Pancreas (tissue), 10 donors: ENCODE measurements around the gene CLIP2. TPM values are rescaled to one million over a fixed set of nuclear protein-coding genes. Genes with fewer than 3 reads are reported as not detected.
"Not testable (repeated sequence)": the region's sequence is repeated elsewhere in the genome, so short reads cannot be mapped to it uniquely, and the experiment has no call there.

Experiments used
- ATAC-seq, 4 donors: fragments of 200-7000 bp; cut with Tn5 transposase; one replicate each; pipeline versions ENCODE4 v1.8.0 to v1.9.1; 2020; ENCODE audit warnings: mild to moderate bottlenecking in 4 of 4, moderate library complexity in 4 of 4
- DNase-seq, 6 donors: peaks; one replicate each; pipeline ENCODE4 v3.0.0-alpha.2; 2020
- FAIRE-seq: peaks from 2 replicates; lab custom pipeline; 2012; peaks lifted over from hg19 to GRCh38; lab: Jason Lieb, UNC
- H3K27ac ChIP-seq, 4 donors: fragments of 200-600 bp; sonication (generic); 1 replicate in 3 of 4; 2 replicates in 1 of 4; pipeline versions ENCODE4 v1.5.0 to v1.8.0; 2020
- H3K27me3 ChIP-seq, 4 donors: fragments of 200-600 bp; one replicate each; pipeline ENCODE4 v1.8.0; 2021
- H3K36me3 ChIP-seq, 3 donors: fragments of 200-600 bp; sonication (generic) in 1 of 3; one replicate each; pipeline versions ENCODE4 v1.5.0 to v1.8.0; 2020 to 2021
- H3K4me1 ChIP-seq, 3 donors: fragments of 200-600 bp; one replicate each; pipeline ENCODE4 v1.8.0; 2021
- H3K4me3 ChIP-seq, 4 donors: fragments of 200-600 bp; sonication (generic) in 2 of 4; one replicate each; pipeline versions ENCODE4 v1.5.0 to v1.8.0; 2020 to 2021
- H3K9me3 ChIP-seq, 4 donors: fragments of 200-600 bp; one replicate each; pipeline ENCODE4 v1.8.0; 2021
- WGBS, 2 donors: extraction: QIAGEN DNeasy Blood & Tissue Kit; methylation state at CpG; one replicate each; pipeline ENCODE4 v1.1.7; 2013; 5-methylcytosine and 5-hydroxymethylcytosine counted together
- intact Hi-C, 3 donors: fragments of 100-400 bp; cut with DNase I; formaldehyde crosslinking; loops; one replicate each; pipeline versions ENCODE4 v1.11.1 to v1.14.2; 2022
- polyA plus RNA-seq, 2 donors: library from polyadenylated mRNA; stranded (reverse); fragments of 200-250 nt; gene quantifications; one replicate each; pipeline ENCODE4 v1.2.3, GENCODE V29; 2013
- total RNA-seq, 6 donors: library from RNA; stranded (reverse); fragmentation: NEBNext Ultra II Directional in 4 of 6; extraction: Animal tissue kit (Norgen Biotek cat#: 25700) in 4 of 6; gene quantifications; one replicate each; pipeline versions ENCODE4 v1.2.1 to v1.2.4, GENCODE V29; 2021 to 2023
- TF ChIP-seq, protein P1 (sequence below), 4 donors: fragments of 200-600 bp; sonication (generic) in 3 of 4; IDR thresholded peaks; one replicate each; pipeline versions ENCODE4 v1.5.0 to v1.8.0; 2021; ENCODE audit warnings: antibody characterized with exemption in 4 of 4
- donor health status: healthy with polysubstance abuse.
- donor health status: DM: no; HTN: no; CAD: no; lungs with moderate emphysema.
- donor health status: DM: no; HTN: no; CAD: no.
- donor health status: control.
- donor health status: control.
- donor health status: Bipolar disorder and iron deficiency.
- donor health status: DM: yes; HTN: yes; CAD: no.
- donor health status: DM: no; HTN: no; CAD: no.
- donor health status: DM: no; HTN: no; CAD: no.
- donor health status: DM: yes; HTN: yes; CAD: no.

Gene CLIP2
- total and polyA plus RNA-seq, 8 donors = 8.5 to 30.6 (median 20.8) TPM

GRCh38 chr7:74401137-74401859, 112.1 kb downstream of the CLIP2 start:
- FAIRE-seq = no peak
- Histone ChIP-seq H3K4me3 (no peak overlapping the region), H3K36me3 (peaks cover 0 to 16% (median 0%) of the 10 kb centered on the region in 3 donors), H3K27me3 (no peaks in the 10 kb centered on the region), H3K9me3 (no peaks in the 10 kb centered on the region), H3K4me1 (no peaks in the 10 kb centered on the region), H3K27ac (no peak overlapping the region)
- WGBS, 2 donors = 34 to 35% methylated on average over 14 of the region's 14 CpGs
- TF ChIP-seq, protein P1, sequence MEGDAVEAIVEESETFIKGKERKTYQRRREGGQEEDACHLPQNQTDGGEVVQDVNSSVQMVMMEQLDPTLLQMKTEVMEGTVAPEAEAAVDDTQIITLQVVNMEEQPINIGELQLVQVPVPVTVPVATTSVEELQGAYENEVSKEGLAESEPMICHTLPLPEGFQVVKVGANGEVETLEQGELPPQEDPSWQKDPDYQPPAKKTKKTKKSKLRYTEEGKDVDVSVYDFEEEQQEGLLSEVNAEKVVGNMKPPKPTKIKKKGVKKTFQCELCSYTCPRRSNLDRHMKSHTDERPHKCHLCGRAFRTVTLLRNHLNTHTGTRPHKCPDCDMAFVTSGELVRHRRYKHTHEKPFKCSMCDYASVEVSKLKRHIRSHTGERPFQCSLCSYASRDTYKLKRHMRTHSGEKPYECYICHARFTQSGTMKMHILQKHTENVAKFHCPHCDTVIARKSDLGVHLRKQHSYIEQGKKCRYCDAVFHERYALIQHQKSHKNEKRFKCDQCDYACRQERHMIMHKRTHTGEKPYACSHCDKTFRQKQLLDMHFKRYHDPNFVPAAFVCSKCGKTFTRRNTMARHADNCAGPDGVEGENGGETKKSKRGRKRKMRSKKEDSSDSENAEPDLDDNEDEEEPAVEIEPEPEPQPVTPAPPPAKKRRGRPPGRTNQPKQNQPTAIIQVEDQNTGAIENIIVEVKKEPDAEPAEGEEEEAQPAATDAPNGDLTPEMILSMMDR (IDR thresholded peaks at IDR 0.05) = peak; percentile 94 to 96 (median 96)
- peak; percentile 72 to 89 (median 84) for ATAC-seq
- intact Hi-C loops = loop anchor here (5.0 to 10.0 kb wide), 2 partner anchors 186 to 194 kb away; partner anchors contain the start of gene LAT2 (in 1 of the 3)
- peak in 5 of 6 donors; percentile 52 to 88 (median 76) for DNase-seq

- not testable (repeated sequence) for H3K4me1 ChIP-seq, H3K27ac ChIP-seq, H3K27me3 ChIP-seq, FAIRE-seq, ATAC-seq, DNase-seq, H3K4me3 ChIP-seq, H3K9me3 ChIP-seq
- WGBS, 2 donors = 80 to 88% methylated on average over 3 of the region's 3 CpGs
- peaks cover 0 to 11% (median 0%) of the 10 kb centered on the region in 3 donors for H3K36me3 ChIP-seq
- intact Hi-C loops = loop anchor here (5.0 to 10.0 kb wide), 2 partner anchors 188 to 195 kb away; partner anchors contain the start of gene LAT2 (in 1 of the 3)
Measured at GRCh38 chr7:74402668-74403067, 113.5 kb downstream of the CLIP2 start.

DNA sequence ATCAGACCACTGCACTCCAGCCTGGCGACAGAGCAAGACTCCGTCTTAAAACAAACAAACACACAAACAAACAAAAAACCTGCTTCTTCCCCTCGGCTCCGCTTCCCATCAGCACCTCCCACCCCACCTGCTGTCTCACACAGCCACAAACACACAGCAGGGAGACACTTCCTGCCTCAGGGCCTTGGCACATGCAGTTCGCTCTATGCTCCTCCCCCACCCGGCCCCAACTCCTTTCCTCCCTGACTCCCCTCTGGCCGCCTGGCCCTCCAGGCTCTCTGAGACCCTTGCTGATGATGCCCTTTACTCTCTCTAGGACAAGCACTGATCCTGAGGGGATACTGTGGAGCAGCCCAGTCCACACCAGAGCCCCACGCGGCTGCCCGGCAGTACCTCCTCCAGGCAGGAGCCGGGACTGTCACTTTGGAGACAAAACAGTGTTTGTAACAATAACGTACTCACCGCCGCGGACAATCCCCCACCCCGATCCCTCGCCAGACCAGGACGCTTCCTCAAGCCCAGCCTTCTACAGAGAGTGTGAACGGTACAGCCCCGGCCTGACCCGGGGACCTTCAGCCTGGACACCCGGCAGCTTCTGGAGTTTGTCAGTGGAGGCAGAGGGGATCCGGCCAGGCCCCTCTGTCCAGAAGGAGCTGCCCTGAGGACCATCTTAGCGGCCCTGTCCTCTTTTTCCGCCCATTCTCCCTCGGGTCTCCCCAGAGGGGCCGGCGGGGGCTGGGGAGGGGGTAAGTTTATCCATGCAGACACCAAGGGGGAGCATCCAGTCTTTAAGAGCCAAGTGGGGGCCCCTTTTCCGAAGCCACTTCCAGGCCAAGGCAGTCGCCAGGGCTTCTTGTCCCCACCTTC, 114.5 kb downstream of the CLIP2 start:
- DNase-seq (no peak), ATAC-seq (no peak), FAIRE-seq (no peak)
- TF ChIP-seq, protein P1 (IDR thresholded peaks at IDR 0.05) = no peak
- Histone ChIP-seq H3K27me3 (no peaks in the 10 kb centered on the region), H3K36me3 (peaks cover 0 to 11% (median 0%) of the 10 kb centered on the region in 3 donors), H3K4me1 (no peaks in the 10 kb centered on the region), H3K4me3 (no peak overlapping the region), H3K27ac (no peak overlapping the region), H3K9me3 (no peaks in the 10 kb centered on the region)
- WGBS, 2 donors = 89% methylated on average over 30 of the region's 30 CpGs
- intact Hi-C loops = loop anchor here (5.0 to 10.0 kb wide), 2 partner anchors 189 to 196 kb away; partner anchors contain the start of gene LAT2 (in 1 of the 3)

DNA sequence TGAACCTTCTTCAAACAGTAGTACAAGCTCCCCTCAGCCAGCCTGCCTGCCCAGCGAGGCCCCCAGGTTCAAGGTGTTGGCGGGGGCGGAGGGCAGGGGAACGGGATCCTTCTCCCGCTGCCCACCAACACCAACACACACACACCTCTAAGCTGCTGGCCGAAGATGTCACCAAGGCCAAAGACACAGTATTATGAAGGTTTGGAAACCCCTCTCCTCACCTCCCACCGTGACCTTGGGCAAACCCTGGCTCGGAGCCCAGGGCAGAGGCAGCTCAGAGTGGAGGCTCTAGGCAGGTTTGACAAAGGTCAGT, 115.1 kb downstream of the CLIP2 start:
- peaks cover 0 to 11% (median 0%) of the 10 kb centered on the region in 3 donors for H3K36me3 ChIP-seq
- H3K27me3 ChIP-seq = no peaks in the 10 kb centered on the region
- TF ChIP-seq, protein P1 (IDR thresholded peaks at IDR 0.05) = no peak
- intact Hi-C loops = loop anchor here (5.0 to 10.0 kb wide), 2 partner anchors 190 to 197 kb away; partner anchors contain the start of gene LAT2 (in 1 of the 3)
- H3K4me3 ChIP-seq = no peak overlapping the region
- H3K4me1 ChIP-seq = no peaks in the 10 kb centered on the region
- no peaks in the 10 kb centered on the region for H3K9me3 ChIP-seq
- H3K27ac ChIP-seq = no peak overlapping the region
- ATAC-seq = no peak
- 83 to 84% methylated on average over 8 of the region's 8 CpGs for whole genome bisulfite sequencing, 2 donors
- FAIRE-seq = no peak
- no peak for DNase-seq

DNA sequence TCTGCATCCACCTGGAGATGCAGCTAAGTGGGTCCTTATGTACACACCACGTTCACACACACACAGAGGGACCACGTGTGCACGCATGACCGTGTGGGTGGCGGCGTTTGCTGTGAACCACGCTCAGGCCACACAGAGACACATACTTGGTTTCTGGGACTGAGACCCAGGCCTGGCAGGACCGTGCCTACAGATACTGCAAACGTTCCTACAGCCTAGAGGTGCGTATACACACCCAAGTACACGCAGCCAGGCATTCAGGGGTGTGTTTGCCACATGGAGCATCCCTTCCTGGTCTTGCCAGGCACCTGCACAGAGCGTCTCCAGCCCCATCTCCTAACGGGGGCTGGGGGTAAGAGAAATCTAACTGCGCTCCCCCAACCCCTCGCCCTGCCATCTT, 115.5 kb downstream of the CLIP2 start:
- DNase-seq (no peak), FAIRE-seq (no peak)
- intact Hi-C loops = loop anchor here (5.0 to 10.0 kb wide), 2 partner anchors 190 to 197 kb away; partner anchors contain the start of gene LAT2 (in 1 of the 3)

More for the DNA sequence above, 115.5 kb downstream of the CLIP2 start:
- H3K4me1 ChIP-seq = no peaks in the 10 kb centered on the region
- no peaks in the 10 kb centered on the region for H3K27me3 ChIP-seq
- no peak overlapping the region for H3K4me3 ChIP-seq
- H3K9me3 ChIP-seq = no peaks in the 10 kb centered on the region
- H3K27ac ChIP-seq = no peak overlapping the region
- H3K36me3 ChIP-seq = peaks cover 0 to 11% (median 0%) of the 10 kb centered on the region in 3 donors
- 85 to 86% methylated on average over 15 of the region's 15 CpGs for WGBS, 2 donors
- no peak for ATAC-seq
- TF ChIP-seq, protein P1 (IDR thresholded peaks at IDR 0.05) = no peak
